Thyroid gland (tissue), 4 donors: ENCODE data around the gene AP3D1.

Experiments
- POLR2A ChIP-seq, 2 donors: fragments of 450-650 bp; IDR thresholded peaks; one replicate each; pipeline ENCODE4 v1.6.1; 2017; ENCODE audit warnings: antibody characterized with exemption in 2 of 2, mild to moderate bottlenecking in 2 of 2, moderate library complexity in 1 of 2
- TF ChIP-seq, protein P1 (sequence below), 6 experiments: fragments of 200-600 bp in 3 of 6; fragments of 450-650 bp in 3 of 6; sonication (generic) in 3 of 6; IDR thresholded peaks; one replicate each; pipeline ENCODE4 v1.5.1; 2016 to 2019; ENCODE audit warnings: antibody characterized with exemption in 6 of 6, mild to moderate bottlenecking in 2 of 6, inconsistent platforms in 1 of 6, moderate library complexity in 1 of 6

DNA sequence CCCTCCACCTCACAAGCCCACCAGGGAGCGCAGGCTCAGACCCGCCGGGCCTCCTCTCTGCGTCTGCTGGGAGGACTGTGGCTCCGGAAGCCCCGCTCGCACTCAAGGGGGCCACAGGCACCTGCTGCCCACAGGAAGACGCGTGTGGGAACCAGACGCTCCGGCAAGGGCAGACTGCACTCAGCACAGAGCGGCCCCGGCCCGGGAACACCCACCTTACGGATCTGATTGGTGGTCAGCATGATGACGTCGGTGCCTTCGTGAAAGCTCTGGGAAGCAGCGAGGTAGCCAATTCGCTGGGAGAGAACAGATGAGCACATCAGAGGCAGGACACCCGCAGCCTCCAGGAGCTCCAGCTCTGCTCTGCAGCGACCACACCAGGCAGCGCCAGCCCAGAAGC lies 14.6 kb downstream of the AP3D1 start:
- TF ChIP-seq, protein P1, sequence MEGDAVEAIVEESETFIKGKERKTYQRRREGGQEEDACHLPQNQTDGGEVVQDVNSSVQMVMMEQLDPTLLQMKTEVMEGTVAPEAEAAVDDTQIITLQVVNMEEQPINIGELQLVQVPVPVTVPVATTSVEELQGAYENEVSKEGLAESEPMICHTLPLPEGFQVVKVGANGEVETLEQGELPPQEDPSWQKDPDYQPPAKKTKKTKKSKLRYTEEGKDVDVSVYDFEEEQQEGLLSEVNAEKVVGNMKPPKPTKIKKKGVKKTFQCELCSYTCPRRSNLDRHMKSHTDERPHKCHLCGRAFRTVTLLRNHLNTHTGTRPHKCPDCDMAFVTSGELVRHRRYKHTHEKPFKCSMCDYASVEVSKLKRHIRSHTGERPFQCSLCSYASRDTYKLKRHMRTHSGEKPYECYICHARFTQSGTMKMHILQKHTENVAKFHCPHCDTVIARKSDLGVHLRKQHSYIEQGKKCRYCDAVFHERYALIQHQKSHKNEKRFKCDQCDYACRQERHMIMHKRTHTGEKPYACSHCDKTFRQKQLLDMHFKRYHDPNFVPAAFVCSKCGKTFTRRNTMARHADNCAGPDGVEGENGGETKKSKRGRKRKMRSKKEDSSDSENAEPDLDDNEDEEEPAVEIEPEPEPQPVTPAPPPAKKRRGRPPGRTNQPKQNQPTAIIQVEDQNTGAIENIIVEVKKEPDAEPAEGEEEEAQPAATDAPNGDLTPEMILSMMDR (IDR thresholded peaks at IDR 0.05), result no peak
- no peak for TF ChIP-seq POLR2A (IDR thresholded peaks at IDR 0.05)
